Activated T-cell treated with anti-CD3 and anti-CD28 coated beads, Interleukin-2, amount 50 U/mL, for 72 hours (primary cell): Measurements from ENCODE around the gene MTCH1. TPM values are rescaled to one million over a fixed set of nuclear protein-coding genes. Genes with fewer than 3 reads are reported as not detected.

Experiments used
- ATAC-seq, 2 donors: fragments of 150-1000 bp; cut with Tn5 transposase; replicated peaks in 1 of 2; 2 replicates each; pipeline ENCODE4 v1.10.0; 2021; ENCODE audit warnings: moderate library complexity in 2 of 2, mild to moderate bottlenecking in 1 of 2
- DNase-seq, 2 donors: peaks; one replicate each; pipeline ENCODE4 v3.0.0; 2021 to 2022; ENCODE audit warnings: mixed read lengths in 1 of 2
- H3K27ac Mint-ChIP-seq: one replicate; pipeline ENCODE4 v1.8.0; 2022; ENCODE audit warnings: mild to moderate bottlenecking, moderate library complexity, mixed read lengths
- H3K27me3 Mint-ChIP-seq: one replicate; pipeline ENCODE4 v1.8.0; 2022; ENCODE audit warnings: low read depth, mixed read lengths
- H3K36me3 Mint-ChIP-seq, 2 donors: one replicate each; pipeline ENCODE4 v1.8.0; 2022; ENCODE audit warnings: mixed read lengths in 2 of 2, mild to moderate bottlenecking in 1 of 2; ENCODE audit not compliant: insufficient read depth in 2 of 2
- H3K4me1 Mint-ChIP-seq: one replicate; pipeline ENCODE4 v1.8.0; 2022; ENCODE audit warnings: low read depth, mixed read lengths
- H3K4me3 Mint-ChIP-seq, 2 donors: one replicate each; pipeline ENCODE4 v1.8.0; 2022; ENCODE audit warnings: mild to moderate bottlenecking in 2 of 2, mixed read lengths in 2 of 2, moderate library complexity in 2 of 2
- H3K9me3 Mint-ChIP-seq, 2 donors: one replicate each; pipeline ENCODE4 v1.8.0; 2022; ENCODE audit warnings: mixed read lengths in 2 of 2
- total RNA-seq, 2 donors: library from RNA; stranded (reverse); gene quantifications; one replicate each; pipeline ENCODE4 v1.2.3, GENCODE V29; 2022

The MTCH1 gene, protein sequence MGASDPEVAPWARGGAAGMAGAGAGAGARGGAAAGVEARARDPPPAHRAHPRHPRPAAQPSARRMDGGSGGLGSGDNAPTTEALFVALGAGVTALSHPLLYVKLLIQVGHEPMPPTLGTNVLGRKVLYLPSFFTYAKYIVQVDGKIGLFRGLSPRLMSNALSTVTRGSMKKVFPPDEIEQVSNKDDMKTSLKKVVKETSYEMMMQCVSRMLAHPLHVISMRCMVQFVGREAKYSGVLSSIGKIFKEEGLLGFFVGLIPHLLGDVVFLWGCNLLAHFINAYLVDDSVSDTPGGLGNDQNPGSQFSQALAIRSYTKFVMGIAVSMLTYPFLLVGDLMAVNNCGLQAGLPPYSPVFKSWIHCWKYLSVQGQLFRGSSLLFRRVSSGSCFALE
- total RNA-seq = 100 to 1,000 TPM; 116 to 149 TPM

DNA sequence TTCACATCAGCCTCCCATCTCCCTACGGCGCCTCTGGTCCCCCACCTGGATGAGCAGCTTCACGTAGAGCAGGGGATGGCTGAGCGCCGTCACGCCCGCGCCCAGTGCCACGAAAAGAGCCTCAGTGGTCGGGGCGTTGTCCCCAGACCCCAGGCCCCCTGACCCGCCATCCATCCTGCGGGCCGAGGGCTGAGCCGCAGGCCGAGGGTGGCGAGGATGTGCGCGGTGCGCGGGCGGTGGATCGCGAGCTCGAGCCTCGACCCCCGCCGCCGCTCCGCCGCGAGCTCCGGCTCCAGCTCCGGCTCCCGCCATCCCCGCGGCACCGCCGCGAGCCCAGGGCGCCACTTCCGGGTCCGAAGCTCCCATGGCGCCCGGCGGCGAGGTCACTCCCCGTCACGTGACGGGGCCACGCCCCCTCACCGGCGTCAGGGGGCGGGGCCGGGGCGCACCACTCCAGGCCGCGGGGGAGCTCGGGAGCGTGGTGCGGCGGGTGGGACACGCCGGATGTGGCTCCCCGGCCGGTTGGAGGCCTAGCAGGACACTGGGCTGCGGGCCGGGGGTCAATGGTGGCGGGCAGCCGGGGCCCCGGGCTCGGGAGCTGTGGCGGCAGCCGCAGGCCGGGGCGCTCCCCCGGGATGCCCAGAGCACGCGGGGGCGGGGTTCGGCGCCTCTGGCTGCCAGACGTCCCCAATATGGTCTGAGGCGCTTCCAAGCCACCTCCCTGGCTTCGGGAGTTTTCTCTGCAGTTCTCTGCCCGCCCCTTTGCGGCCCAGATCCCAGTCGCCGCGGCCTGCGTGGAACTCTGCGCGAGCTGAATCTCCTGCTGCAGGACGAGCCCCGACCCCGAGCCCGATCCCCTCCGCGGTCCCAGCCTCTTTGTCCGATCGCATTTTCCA, at the start of gene MTCH1:
Gene MTCH1, minus strand, starts transcription at position 389 of the 896 bp plus-strand sequence. Its CDS starts 23 bp downstream, at position 366.
- Mint-ChIP-seq H3K4me3 (peak within 1 kb of the TSS; percentile 93 to 99), H3K4me1 (peaks cover 23% of the 10 kb centered on the region), H3K27me3 (peaks cover 7% of the 10 kb centered on the region), H3K27ac (peak within 1 kb of the TSS; percentile 98), H3K36me3 (peaks cover 2 to 3% of the 10 kb centered on the region in 2 donors), H3K9me3 (no peaks in the 10 kb centered on the region)
- ATAC-seq (peak; percentile 86 to 88), DNase-seq (peak; percentile 90 to 95)

DNA sequence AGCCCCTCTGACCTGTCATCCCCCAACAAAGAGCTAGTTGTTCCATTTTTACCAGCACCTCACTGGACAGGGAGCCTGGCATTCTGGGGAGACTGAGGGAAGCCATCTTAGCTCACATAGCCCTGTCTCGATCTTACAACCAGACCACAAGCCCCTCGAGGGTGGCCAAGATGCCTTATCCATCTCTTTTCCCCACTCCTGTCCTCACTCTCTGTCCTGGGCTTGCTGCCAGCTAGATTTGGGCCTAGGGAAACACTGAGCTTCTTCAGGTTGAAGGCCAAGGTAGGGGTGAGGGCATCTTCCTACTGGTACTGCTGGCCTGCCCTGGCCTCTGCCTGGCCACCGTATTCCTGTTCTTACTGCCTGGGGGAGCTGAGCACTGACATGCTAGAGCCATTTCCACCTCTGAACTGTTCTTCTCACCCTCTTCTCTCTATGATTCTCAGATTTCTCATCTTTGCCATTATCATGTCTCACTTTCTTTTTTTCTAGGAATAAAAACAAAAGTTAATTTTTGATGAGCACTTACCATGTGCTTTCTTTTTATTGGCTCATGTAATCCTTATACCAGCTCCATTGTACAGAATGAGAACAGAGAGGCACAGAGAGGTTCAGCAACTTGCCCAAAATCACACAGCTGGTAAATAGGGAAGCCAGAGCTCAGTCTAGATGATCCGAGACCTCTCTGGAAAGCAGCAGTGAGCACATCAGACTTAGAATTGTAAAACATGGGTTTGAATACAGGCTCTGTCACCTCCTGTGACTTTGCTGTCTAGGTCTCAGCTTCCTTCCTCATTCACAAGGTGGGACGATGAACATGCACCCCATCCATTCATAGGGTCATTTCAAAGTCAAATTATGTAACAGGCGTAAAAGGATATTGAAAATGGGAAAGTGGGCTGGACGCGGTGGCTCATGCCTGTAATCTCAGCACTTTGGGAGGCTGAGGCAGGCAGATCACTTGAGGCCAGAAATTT, 48.1 kb upstream of the MTCH1 start:
- Mint-ChIP-seq H3K27ac (peak overlapping the region; percentile 79), H3K9me3 (peaks cover 4% of the 10 kb centered on the region in 2 donors), H3K36me3 (peaks cover 6 to 15% of the 10 kb centered on the region in 2 donors)

DNA sequence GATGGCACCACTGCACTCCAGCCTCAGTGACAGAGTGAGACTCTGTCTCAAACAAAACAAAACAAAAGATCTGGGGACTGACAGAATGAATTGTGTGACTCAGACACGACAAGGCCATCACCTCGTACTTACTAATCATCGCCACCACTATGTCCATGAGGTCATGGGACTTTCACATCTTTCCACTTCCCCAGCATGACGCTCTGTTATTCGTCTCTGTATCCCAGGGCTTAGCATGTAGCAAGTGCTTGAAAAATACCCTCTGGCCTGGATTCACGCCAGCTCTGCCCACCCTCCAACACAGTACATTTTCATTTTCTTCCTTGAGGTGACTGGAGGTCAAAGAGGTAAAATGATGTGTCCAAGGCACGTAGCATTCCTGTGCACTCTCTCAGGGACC, 47.3 kb upstream of the MTCH1 start:
- Mint-ChIP-seq H3K36me3 (peaks cover 6 to 15% of the 10 kb centered on the region in 2 donors), H3K4me3 (peak overlapping the region; percentile 55 to 68), H3K27me3 (no peaks in the 10 kb centered on the region), H3K27ac (peak overlapping the region; percentile 79), H3K4me1 (peaks cover 69% of the 10 kb centered on the region), H3K9me3 (peaks cover 4% of the 10 kb centered on the region in 2 donors)
- peak; percentile 96 for ATAC-seq
- peak; percentile 82 to 83 for DNase-seq

More for the DNA sequence above, 48.1 kb upstream of the MTCH1 start:
- no peaks in the 10 kb centered on the region for H3K27me3 Mint-ChIP-seq
- no peak for DNase-seq
- peak; percentile 33 to 60 for ATAC-seq
- H3K4me3 Mint-ChIP-seq = peak overlapping the region; percentile 55 to 68
- peaks cover 66% of the 10 kb centered on the region for H3K4me1 Mint-ChIP-seq

DNA sequence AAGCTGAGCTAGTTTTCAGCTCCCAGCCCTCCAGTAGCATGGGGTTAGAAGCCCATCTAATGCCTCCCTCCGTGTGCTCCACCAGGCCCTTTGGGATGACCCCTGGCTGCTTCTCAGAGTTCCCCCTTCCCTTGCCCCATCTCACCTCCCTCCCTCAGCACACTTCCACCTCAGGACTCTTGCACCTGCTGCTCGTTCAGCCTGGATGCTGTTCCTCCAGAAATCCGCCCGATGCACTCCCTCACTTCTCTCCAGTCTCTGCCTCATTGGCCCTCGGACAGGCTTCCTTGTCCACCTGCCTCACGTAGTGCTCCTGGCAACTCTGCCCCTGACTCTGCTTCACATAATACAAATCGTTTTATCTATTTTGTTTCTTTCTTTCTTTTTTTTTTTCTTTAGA, 46.2 kb upstream of the MTCH1 start:
- no peak for DNase-seq
- no peak for ATAC-seq
- H3K9me3 Mint-ChIP-seq = peaks cover 4% of the 10 kb centered on the region in 2 donors
- peak overlapping the region; percentile 36 to 43 for H3K4me3 Mint-ChIP-seq
- H3K4me1 Mint-ChIP-seq = peaks cover 65% of the 10 kb centered on the region
- no peaks in the 10 kb centered on the region for H3K27me3 Mint-ChIP-seq
- peaks cover 6 to 15% of the 10 kb centered on the region in 2 donors for H3K36me3 Mint-ChIP-seq
- peak overlapping the region; percentile 83 for H3K27ac Mint-ChIP-seq

DNA sequence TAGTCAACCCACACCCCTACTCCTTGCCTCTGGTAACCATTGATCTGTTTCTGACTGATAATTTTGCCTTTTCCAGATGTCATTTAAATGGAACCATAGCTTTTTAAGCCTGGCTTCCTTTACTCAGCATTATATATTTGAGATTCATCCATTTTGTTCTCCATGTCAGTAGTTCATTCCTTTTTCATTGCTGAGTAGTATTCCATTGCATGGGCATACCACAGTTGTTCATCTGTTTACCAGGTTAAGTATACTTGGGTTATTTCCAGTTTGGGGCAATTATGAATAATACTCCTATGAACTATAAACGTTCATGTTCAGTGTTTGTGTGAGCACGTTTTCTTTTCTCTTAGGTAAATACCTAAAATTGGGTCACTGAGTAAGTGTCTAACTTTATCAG, 44.6 kb upstream of the MTCH1 start:
- DNase-seq (no peak), ATAC-seq (no peak)
- H3K4me1 Mint-ChIP-seq = peaks cover 79% of the 10 kb centered on the region
- peak overlapping the region; percentile 78 for H3K27ac Mint-ChIP-seq
- peaks cover 4% of the 10 kb centered on the region in 2 donors for H3K9me3 Mint-ChIP-seq
- H3K4me3 Mint-ChIP-seq = no peak overlapping the region
- H3K36me3 Mint-ChIP-seq = peaks cover 6 to 15% of the 10 kb centered on the region in 2 donors
- H3K27me3 Mint-ChIP-seq = no peaks in the 10 kb centered on the region

DNA sequence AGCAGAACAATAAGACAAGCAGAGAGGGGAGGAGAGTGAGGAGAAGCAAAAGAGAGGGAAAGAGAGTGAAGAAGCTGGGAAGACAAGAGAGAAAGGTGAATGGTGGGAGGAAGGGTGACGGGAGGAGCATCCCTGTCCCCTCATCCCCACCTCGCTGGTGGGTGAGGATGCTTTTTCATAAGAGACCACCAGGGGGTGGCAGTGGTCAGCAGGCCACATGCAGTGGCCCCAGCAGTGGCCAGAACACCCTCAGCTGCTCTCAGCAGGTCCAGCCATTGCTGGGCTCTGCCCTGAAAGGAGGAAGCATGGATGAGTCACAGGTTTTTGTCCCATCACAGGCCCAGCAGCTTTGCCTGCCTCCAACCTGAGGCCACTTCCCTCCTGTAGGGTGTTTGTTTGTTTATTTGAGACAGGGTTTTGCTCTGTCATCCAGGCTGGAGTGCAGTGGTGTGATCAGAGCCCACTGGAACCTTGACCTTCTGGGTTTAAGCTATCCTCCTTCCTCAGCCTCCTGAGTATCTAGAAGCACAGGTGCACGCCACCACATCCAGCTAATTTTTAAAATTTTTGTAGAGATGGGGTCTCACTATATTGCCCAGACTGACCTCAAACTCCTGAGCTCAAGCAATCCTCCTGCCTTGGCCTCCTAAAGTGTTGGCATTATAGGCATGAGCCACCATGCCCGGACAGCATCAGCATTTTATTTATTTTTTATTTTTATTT, 43.4 kb upstream of the MTCH1 start:
- Mint-ChIP-seq H3K27ac (peak overlapping the region; percentile 26), H3K27me3 (no peaks in the 10 kb centered on the region), H3K4me3 (peak overlapping the region; percentile 12 to 28), H3K36me3 (peaks cover 6 to 13% of the 10 kb centered on the region in 2 donors), H3K4me1 (peaks cover 82% of the 10 kb centered on the region), H3K9me3 (peaks cover 4% of the 10 kb centered on the region in 2 donors)
- peak; percentile 64 to 81 for DNase-seq
- ATAC-seq = peak; percentile 12 to 41

DNA sequence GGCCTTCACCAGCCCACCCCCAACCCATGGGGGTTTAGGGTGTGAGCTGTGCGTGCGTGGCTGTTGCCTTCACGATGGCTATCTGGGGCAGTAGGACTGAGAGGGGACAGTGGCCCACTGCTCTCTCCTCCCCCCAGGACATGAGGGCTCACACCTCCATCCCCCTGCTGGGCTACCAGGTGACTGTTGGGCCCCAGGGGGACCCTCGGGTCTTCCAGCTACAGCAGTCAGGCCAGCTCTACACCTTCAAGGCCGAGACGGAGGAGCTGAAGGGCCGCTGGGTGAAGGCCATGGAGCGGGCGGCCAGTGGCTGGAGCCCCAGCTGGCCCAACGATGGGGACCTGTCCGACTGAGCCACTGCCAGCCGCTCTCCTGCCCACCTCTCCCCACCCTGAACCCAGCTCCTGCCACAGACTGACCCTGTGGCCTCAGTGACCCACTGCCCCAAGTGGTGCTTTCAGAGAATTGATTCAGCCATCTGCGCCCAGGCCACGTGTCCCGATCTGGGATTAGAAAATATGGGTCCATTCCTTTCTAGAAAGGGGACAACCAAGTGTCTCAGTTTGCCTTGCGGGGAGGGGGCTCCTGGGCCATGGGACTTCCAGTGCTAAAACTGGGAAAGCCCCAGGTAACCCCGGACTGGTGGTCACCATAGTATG, 41.9 kb upstream of the MTCH1 start:
- ATAC-seq (no peak), DNase-seq (no peak)
- Mint-ChIP-seq H3K36me3 (peaks cover 6 to 13% of the 10 kb centered on the region in 2 donors), H3K4me3 (no peak overlapping the region), H3K27me3 (no peaks in the 10 kb centered on the region), H3K27ac (no peak overlapping the region), H3K9me3 (peaks cover 4% of the 10 kb centered on the region in 2 donors), H3K4me1 (peaks cover 82% of the 10 kb centered on the region)

DNA sequence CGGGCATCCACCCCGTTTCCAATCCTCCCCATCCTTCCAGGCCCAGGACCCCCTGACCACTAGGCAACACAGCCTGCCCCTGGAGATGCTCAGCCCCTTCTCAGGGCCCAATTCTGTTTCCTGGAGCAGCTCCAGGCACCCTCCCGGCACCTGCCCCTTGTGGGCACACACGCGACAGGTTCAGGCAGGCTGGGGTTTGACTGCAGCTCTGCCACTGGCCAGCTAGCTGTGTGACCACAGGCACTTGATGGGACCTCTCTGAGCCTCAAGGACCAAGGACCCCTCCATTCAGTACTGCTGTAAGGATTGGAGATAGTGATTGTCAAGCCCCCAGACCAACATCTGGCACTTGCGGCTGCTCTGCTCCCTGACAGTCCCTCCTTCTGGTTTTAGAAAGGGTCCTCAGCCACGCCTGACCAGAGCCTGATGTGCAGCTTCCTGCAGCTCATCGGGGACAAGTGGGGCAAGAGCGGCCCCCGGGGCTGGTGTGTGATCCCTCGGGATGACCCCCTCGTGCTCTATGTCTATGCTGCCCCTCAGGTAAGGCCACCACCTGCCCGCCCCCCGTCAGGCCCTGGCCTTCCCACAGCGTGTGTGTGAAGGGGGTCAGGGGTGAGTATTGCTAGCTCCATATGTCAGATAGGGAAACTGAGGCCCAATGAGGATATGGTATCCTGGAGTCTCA, 41.2 kb upstream of the MTCH1 start:
- DNase-seq = no peak
- peaks cover 82% of the 10 kb centered on the region for H3K4me1 Mint-ChIP-seq
- ATAC-seq = no peak
- no peaks in the 10 kb centered on the region for H3K27me3 Mint-ChIP-seq
- no peak overlapping the region for H3K4me3 Mint-ChIP-seq
- H3K27ac Mint-ChIP-seq = no peak overlapping the region
- H3K36me3 Mint-ChIP-seq = peaks cover 4 to 10% of the 10 kb centered on the region in 2 donors
- H3K9me3 Mint-ChIP-seq = peaks cover 4% of the 10 kb centered on the region in 2 donors

DNA sequence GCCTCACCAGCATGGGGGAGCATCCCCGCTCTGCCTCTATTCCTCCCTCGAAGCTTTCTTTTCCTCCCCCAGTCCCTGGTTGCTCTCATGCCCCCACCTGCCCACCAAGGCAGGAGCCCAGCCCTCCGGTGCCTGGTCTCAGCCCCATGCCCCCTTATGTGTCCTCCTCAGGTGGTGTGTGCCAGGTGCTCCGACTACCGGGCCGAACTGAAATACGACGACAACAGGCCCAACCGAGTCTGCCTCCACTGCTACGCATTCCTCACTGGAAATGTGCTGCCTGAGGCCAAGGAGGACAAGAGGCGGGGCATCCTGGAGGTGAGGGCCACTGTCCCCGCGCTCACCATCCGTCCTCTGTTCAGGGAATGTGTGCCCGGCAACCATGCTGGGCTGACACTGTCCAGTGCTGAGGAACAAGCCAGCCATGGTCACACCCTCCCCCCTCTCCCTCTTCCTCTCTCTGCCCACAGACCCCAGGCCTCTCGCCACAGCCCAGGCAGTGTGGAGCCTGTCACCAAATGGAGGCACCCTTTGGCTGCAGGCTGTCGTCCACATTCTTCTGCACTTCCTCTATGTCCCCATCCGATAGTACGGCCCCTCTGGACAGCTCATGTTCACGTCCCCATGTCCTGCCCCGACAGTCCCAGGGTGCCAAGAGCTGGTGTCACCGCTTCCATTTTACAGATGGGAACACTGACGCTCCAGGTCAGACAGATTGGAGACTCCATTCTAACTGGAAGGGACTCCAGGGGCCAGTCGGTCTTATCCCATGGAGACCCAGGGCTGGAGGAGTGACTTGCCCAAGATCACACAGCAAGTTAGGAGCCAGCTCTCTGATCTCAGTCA, 39.8 kb upstream of the MTCH1 start:
- Mint-ChIP-seq H3K27me3 (no peaks in the 10 kb centered on the region), H3K4me3 (peak overlapping the region in 1 of 2 donors; percentile 42), H3K36me3 (peaks cover 4 to 7% of the 10 kb centered on the region in 2 donors), H3K4me1 (peaks cover 90% of the 10 kb centered on the region), H3K9me3 (peaks cover 4% of the 10 kb centered on the region in 2 donors), H3K27ac (peak overlapping the region; percentile 30)
- DNase-seq = no peak
- ATAC-seq = no peak

DNA sequence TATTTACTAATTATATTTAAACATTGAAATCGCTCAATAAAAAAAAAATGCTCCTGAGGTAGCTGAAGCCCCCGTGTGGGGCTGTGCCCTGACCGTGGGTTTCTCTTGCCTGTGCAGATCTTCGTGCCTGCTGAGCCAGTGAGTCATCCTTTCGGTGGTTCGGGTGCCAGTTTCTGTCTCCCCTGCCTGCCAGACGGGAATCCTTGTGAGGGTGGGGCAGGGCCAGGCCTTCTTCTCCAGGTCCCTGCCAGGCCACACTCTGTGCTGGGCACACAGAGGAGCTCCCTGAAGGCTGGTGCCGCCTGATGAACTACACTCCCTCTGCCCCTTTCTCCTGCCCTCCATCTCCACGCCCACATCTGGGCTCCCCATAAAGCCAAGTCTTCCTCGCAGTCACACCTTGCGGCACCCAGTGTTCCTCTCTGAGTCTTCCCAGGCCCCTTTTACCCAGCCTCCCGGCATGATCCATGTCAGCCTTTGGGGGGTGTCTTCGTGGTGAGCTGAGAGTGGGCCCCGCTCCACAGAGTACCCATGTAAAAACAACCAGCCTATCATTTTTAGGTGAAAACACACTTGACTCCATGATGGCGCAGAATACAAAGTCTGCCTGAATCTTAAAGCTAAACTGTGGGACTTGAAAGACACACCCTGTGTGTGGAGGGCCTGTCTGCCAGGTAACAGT, 38.8 kb upstream of the MTCH1 start:
- Mint-ChIP-seq H3K27ac (peak overlapping the region; percentile 66), H3K4me3 (peak overlapping the region; percentile 63 to 71), H3K36me3 (peaks cover 0 to 2% of the 10 kb centered on the region in 2 donors), H3K4me1 (peaks cover 82% of the 10 kb centered on the region), H3K27me3 (no peaks in the 10 kb centered on the region), H3K9me3 (no peaks in the 10 kb centered on the region)
- ATAC-seq (peak; percentile 73 to 80), DNase-seq (peak; percentile 74 to 83)
